ENCODE data around the gene ARID4A.

DNA sequence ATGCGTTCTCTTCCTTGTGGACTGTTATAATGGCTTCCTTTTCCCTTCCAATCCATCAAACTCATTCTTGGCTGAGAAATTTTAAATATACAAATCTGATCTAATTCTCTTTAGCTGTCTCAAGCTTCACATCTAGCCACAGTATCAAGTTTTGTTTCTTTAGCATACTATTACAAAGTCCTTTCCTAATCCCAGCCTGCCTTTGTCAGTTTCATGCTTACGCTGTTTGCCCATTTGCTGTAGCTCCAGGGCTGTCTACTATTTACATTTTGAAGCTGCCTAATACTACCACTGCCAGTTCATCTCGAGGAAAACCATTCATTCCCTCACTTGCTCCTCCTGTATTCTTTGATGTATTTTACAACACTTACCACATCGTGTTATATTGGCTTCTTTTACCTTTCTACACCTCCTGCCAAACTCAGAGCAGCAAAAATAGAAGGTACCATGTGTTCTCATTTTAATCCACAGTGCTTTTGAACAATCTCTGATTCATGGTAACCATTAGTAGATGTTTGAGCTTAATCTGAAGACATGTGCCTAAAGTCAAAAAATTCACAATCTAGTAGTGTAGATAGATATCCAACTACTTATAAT, 42.9 kb downstream of the ARID4A start:
- TF ChIP-seq, protein P1, sequence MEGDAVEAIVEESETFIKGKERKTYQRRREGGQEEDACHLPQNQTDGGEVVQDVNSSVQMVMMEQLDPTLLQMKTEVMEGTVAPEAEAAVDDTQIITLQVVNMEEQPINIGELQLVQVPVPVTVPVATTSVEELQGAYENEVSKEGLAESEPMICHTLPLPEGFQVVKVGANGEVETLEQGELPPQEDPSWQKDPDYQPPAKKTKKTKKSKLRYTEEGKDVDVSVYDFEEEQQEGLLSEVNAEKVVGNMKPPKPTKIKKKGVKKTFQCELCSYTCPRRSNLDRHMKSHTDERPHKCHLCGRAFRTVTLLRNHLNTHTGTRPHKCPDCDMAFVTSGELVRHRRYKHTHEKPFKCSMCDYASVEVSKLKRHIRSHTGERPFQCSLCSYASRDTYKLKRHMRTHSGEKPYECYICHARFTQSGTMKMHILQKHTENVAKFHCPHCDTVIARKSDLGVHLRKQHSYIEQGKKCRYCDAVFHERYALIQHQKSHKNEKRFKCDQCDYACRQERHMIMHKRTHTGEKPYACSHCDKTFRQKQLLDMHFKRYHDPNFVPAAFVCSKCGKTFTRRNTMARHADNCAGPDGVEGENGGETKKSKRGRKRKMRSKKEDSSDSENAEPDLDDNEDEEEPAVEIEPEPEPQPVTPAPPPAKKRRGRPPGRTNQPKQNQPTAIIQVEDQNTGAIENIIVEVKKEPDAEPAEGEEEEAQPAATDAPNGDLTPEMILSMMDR (IDR thresholded peaks at IDR 0.05; ENCODE audit: poor library complexity): no peak
- no peak for TF ChIP-seq EZH2 (IDR thresholded peaks at IDR 0.05; ENCODE audit: borderline replicate concordance)

Data from hepatocyte (in vitro differentiated cells).